ENCODE measurements around the gene NAT10. TPM values are rescaled to one million over a fixed set of nuclear protein-coding genes. Genes with fewer than 3 reads are reported as not detected.
A peak's percentile ranks its signal among the peaks of the same experiment; 100 is the strongest.

NAT10 gene
- total RNA-seq, 2 donors from 2014 or later: 22.6 to 38.2 TPM

- no peak overlapping the region for H3K4me3 ChIP-seq
- no peaks in the 10 kb centered on the region for H3K27me3 ChIP-seq
- WGBS, 2 donors: 53 to 60% methylated on average over 4 to 5 of the region's 5 CpGs
- H3K27ac ChIP-seq: no peak overlapping the region
- intact Hi-C loops (cut with DNase I): no loop called here
- TF ChIP-seq CTCF (IDR thresholded peaks at IDR 0.05) (no peak), POLR2A (IDR thresholded peaks at IDR 0.05) (no peak)
- no peaks in the 10 kb centered on the region for H3K4me1 ChIP-seq
- peaks cover 7 to 40% of the 10 kb centered on the region in 2 donors for H3K36me3 ChIP-seq (replicated peaks in 1 of 2; ENCODE audit: insufficient read depth in 1 of 2, low read depth in 2 of 2)
- ATAC-seq: no peak
- no peak for DNase-seq
- H3K9me3 ChIP-seq: no peaks in the 10 kb centered on the region
Observed at GRCh38 chr11:34146866-34147265, 41.4 kb downstream of the NAT10 start.

GRCh38 chr11:34147581-34147980 is 42.2 kb downstream of the NAT10 start:
- DNase-seq: no peak
- ATAC-seq: no peak
- no peaks in the 10 kb centered on the region for H3K9me3 ChIP-seq
- no peaks in the 10 kb centered on the region for H3K27me3 ChIP-seq
- peaks cover 7 to 32% of the 10 kb centered on the region in 2 donors for H3K36me3 ChIP-seq (replicated peaks in 1 of 2; ENCODE audit: insufficient read depth in 1 of 2, low read depth in 2 of 2)
- no peak overlapping the region for H3K4me3 ChIP-seq
- H3K27ac ChIP-seq: no peak overlapping the region
- no peak for TF ChIP-seq CTCF (IDR thresholded peaks at IDR 0.05)
- TF ChIP-seq POLR2A (IDR thresholded peaks at IDR 0.05): no peak
- WGBS, 2 donors: 82 to 100% methylated on average over 1 to 8 of the region's 8 CpGs
- intact Hi-C loops (cut with DNase I): no loop called here
- H3K4me1 ChIP-seq: no peaks in the 10 kb centered on the region

GRCh38 chr11:34148504-34149165 is 43.2 kb downstream of the NAT10 start:
- Histone ChIP-seq H3K27ac (no peak overlapping the region), H3K36me3 (replicated peaks in 1 of 2; ENCODE audit: insufficient read depth in 1 of 2, low read depth in 2 of 2) (peaks cover 7 to 31% of the 10 kb centered on the region in 2 donors), H3K4me1 (no peaks in the 10 kb centered on the region), H3K4me3 (no peak overlapping the region), H3K9me3 (no peaks in the 10 kb centered on the region), H3K27me3 (no peaks in the 10 kb centered on the region)
- WGBS, 2 donors: 86% methylated on average over 16 of the region's 16 CpGs
- no peak for DNase-seq
- no peak for ATAC-seq
- no peak for TF ChIP-seq POLR2A (IDR thresholded peaks at IDR 0.05)
- TF ChIP-seq CTCF (IDR thresholded peaks at IDR 0.05): no peak
- intact Hi-C loops (cut with DNase I): no loop called here

GRCh38 chr11:34149274-34149673 is 43.8 kb downstream of the NAT10 start:
- 92 to 93% methylated on average over 7 of the region's 7 CpGs for WGBS, 2 donors
- no peaks in the 10 kb centered on the region for H3K4me1 ChIP-seq
- H3K27ac ChIP-seq: no peak overlapping the region
- peaks cover 7 to 29% of the 10 kb centered on the region in 2 donors for H3K36me3 ChIP-seq (replicated peaks in 1 of 2; ENCODE audit: insufficient read depth in 1 of 2, low read depth in 2 of 2)
- H3K4me3 ChIP-seq: no peak overlapping the region
- DNase-seq (no peak), ATAC-seq (no peak)
- intact Hi-C loops (cut with DNase I): no loop called here
- TF ChIP-seq CTCF (IDR thresholded peaks at IDR 0.05) (no peak), POLR2A (IDR thresholded peaks at IDR 0.05) (no peak)
- H3K9me3 ChIP-seq: no peaks in the 10 kb centered on the region
- H3K27me3 ChIP-seq: no peaks in the 10 kb centered on the region

- WGBS, 2 donors: 85 to 95% methylated on average over 3 to 13 of the region's 13 CpGs
- DNase-seq (no peak), ATAC-seq (peak; percentile 21)
- TF ChIP-seq CTCF (IDR thresholded peaks at IDR 0.05): peak in 3 of 7 experiments; percentile 7 to 24 (median 23)
- no peak for TF ChIP-seq POLR2A (IDR thresholded peaks at IDR 0.05)
- H3K9me3 ChIP-seq: no peaks in the 10 kb centered on the region
- peaks cover 7 to 26% of the 10 kb centered on the region in 2 donors for H3K36me3 ChIP-seq (replicated peaks in 1 of 2; ENCODE audit: insufficient read depth in 1 of 2, low read depth in 2 of 2)
- no peak overlapping the region for H3K27ac ChIP-seq
- intact Hi-C loops (cut with DNase I): no loop called here
- no peaks in the 10 kb centered on the region for H3K4me1 ChIP-seq
- no peak overlapping the region for H3K4me3 ChIP-seq
- no peaks in the 10 kb centered on the region for H3K27me3 ChIP-seq
Observed at GRCh38 chr11:34149786-34150185, 44.4 kb downstream of the NAT10 start.
